Prostate gland (tissue), 2 donors: Measurements from ENCODE around the gene RPS6KA2. TPM values are rescaled to one million over a fixed set of nuclear protein-coding genes. Genes with fewer than 3 reads are reported as not detected.

ENCODE experiments used
- DNase-seq: peaks from one replicate; pipeline ENCODE4 v3.0.0-alpha.2; 2019; ENCODE audit warnings: low spot score
- H3K27ac ChIP-seq, 2 donors: fragments of 200-600 bp; sonication (generic); 2 replicates each; pipeline ENCODE4 v1.5.1; 2017 to 2019
- H3K27me3 ChIP-seq: fragments of 200-600 bp; sonication (generic); replicated peaks from 2 replicates; pipeline ENCODE4 v1.5.1; 2019; ENCODE audit not compliant: insufficient read depth
- H3K36me3 ChIP-seq, 2 donors: fragments of 200-600 bp; sonication (generic); 1 replicate in 1 of 2; 2 replicates in 1 of 2; pipeline versions ENCODE4 v1.5.1 to v1.8.1; 2017 to 2019
- H3K4me1 ChIP-seq: fragments of 200-600 bp; sonication (generic); replicated peaks from 2 replicates; pipeline ENCODE4 v1.5.1; 2019
- H3K4me3 ChIP-seq, 2 donors: fragments of 200-600 bp; sonication (generic); 2 replicates each; pipeline ENCODE4 v1.5.1; 2017 to 2019
- H3K9me3 ChIP-seq: fragments of 200-600 bp; sonication (generic); 2 replicates; pipeline ENCODE4 v1.5.1; 2017
- POLR2A ChIP-seq: fragments of 450-650 bp; IDR thresholded peaks from one replicate; pipeline ENCODE4 v1.6.1; 2016; ENCODE audit warnings: antibody characterized with exemption, mild to moderate bottlenecking
- POLR2AphosphoS5 ChIP-seq: sonication (generic); formaldehyde crosslinking; IDR thresholded peaks from one replicate; pipeline ENCODE4 v1.6.1; 2017; ENCODE audit warnings: antibody characterized with exemption
- WGBS: methylation state at CpG from one replicate; pipeline ENCODE4 v1.1.5; 2018; 5-methylcytosine and 5-hydroxymethylcytosine counted together
- intact Hi-C: fragments of 100-400 bp; cut with DNase I; formaldehyde crosslinking; loops from one replicate; pipeline ENCODE4 v1.14.2; 2022
- total RNA-seq, 2 donors: library from RNA; depleted of rRNA; stranded (reverse); fragments of >200 nt; gene quantifications; one replicate each; pipeline ENCODE4 v1.1.0, GENCODE V29; 2016
- TF ChIP-seq, protein P1 (sequence below), 4 experiments: fragments of 200-600 bp in 2 of 4; fragments of 450-650 bp in 2 of 4; sonication (generic) in 2 of 4; IDR thresholded peaks; 1 replicate in 3 of 4; 2 replicates in 1 of 4; pipeline ENCODE4 v1.5.1; 2016 to 2019; ENCODE audit warnings: antibody characterized with exemption in 4 of 4, mild to moderate bottlenecking in 2 of 4, moderate library complexity in 2 of 4

Gene RPS6KA2
- total RNA-seq, 2 donors from 2014 or later = 32.2 to 44.3 TPM

DNA sequence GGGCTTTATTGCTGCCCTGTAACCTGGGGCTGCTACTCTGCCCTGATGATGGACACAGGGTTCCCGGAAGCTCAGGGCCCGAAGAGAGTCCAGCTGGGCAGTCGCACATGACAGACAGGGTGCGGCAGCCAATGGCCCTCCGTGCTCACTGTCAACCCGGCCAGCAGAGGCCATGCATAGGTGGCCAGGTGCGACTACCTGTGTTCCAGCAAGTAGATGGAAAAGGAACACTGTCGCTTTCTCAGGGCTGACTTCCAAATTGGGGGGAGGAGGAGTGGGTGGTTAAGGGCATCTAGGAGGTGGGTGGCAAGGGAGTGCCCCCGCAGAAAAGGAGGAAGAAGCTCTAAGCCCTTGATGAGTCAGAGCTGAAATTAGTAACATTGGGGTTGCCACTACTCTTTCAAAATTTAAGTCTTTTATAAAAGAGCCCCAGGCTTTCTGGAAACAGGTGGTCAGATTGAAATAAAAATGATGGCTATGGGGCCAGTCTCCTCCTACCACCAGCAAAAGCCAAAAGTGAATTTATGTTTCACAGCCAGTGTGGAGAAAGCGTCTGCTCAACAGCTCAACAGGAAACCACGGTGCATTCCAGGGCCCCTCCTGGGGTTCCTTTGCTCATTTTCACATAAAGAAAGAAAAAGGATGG is 38.2 kb downstream of the RPS6KA2 start:
- intact Hi-C loops = no loop called here
- Histone ChIP-seq H3K27me3 (no peaks in the 10 kb centered on the region), H3K27ac (no peak overlapping the region), H3K36me3 (no peaks in the 10 kb centered on the region), H3K4me3 (no peak overlapping the region), H3K4me1 (no peaks in the 10 kb centered on the region), H3K9me3 (no peaks in the 10 kb centered on the region)
- WGBS = 66% methylated on average over 11 of the region's 11 CpGs
- no peak for TF ChIP-seq POLR2AphosphoS5
- no peak for TF ChIP-seq POLR2A
- TF ChIP-seq, protein P1, sequence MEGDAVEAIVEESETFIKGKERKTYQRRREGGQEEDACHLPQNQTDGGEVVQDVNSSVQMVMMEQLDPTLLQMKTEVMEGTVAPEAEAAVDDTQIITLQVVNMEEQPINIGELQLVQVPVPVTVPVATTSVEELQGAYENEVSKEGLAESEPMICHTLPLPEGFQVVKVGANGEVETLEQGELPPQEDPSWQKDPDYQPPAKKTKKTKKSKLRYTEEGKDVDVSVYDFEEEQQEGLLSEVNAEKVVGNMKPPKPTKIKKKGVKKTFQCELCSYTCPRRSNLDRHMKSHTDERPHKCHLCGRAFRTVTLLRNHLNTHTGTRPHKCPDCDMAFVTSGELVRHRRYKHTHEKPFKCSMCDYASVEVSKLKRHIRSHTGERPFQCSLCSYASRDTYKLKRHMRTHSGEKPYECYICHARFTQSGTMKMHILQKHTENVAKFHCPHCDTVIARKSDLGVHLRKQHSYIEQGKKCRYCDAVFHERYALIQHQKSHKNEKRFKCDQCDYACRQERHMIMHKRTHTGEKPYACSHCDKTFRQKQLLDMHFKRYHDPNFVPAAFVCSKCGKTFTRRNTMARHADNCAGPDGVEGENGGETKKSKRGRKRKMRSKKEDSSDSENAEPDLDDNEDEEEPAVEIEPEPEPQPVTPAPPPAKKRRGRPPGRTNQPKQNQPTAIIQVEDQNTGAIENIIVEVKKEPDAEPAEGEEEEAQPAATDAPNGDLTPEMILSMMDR (IDR thresholded peaks at IDR 0.05) = no peak
- DNase-seq = no peak

DNA sequence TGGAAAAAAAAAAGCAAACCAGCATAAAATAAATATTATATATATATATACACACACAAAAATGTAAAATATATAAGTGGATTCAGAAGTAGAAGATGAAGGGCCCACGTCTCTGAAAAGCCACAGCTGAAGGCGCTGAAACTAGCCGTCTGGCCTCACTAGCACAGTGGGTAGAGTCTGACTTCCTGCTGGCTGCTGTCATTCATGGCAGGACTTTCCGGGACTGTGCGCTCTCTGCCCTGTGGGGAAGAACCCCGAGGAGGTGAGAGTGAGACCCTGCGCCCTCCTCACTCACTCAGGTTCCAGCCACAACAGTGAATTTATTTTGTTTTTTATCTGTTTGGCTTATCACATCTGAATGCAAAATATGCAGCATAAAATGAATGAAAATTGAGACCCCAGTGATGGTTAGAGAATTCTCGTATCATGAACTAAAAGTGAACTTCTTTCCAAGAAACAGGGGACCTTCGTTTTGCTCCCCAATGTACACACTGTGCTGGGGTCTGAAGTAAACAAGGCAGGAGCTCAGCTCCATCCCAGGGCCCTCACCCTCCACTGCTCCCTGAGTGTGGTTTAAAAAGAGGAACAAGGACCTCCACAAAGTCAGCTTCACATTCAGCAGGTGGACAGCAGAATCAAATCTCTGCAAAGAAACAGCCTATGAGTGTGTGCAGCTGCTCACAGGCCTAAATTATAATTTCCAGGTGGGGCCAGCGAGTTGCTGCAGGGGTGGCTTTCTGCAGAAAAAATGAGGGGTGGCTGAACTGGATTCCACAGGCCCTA is 39.2 kb downstream of the RPS6KA2 start:
- 77% methylated on average over 10 of the region's 10 CpGs for WGBS
- Histone ChIP-seq H3K9me3 (no peaks in the 10 kb centered on the region), H3K4me1 (no peaks in the 10 kb centered on the region), H3K27me3 (no peaks in the 10 kb centered on the region), H3K36me3 (no peaks in the 10 kb centered on the region), H3K4me3 (no peak overlapping the region), H3K27ac (no peak overlapping the region)
- TF ChIP-seq POLR2A (no peak), POLR2AphosphoS5 (no peak)
- TF ChIP-seq, protein P1 (IDR thresholded peaks at IDR 0.05) = no peak
- no peak for DNase-seq
- intact Hi-C loops = no loop called here

DNA sequence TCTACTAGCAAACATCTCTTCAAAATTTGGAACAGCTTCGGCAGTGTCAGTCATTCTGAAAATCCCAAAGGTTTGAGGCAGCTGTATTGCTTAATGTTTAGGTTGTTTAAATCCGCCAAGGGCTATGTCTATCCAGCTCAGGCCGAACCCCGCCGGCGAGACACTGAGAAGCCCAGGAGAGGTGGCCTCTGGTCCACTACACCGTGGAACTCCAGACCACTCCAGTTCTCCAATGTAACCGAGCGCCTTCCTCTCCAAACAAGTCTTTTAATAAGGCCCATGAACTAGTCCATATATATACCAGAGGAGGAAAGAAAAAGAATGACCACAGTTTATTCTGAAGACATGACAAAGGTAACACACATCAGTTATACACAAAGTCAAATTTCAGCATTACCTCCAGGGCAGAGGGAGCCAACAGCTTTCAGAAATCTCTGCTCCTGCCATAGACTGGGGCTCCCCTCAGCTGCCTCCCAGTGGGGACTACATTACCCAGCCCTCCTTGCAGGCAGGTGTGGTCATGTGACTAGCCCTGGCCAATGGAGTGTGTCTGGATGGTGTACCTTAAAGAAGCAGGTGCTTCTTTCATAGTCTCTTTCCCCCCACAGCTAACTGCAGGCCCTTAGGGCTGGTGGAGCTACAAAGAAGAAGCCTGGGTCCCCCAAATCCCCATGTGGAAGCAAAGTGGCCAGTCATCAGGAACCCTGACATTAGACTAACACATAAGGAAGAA is 40.5 kb downstream of the RPS6KA2 start, which contains the start of gene RAMACL:
Gene RAMACL (minus strand): TSS at position 255 of the 733 bp plus-strand sequence. CDS start 201 bp downstream, at position 54.
- WGBS = 99% methylated on average over 9 of the region's 9 CpGs
- Histone ChIP-seq H3K4me3 (no peak within 1 kb of the TSS), H3K27me3 (no peaks in the 10 kb centered on the region), H3K9me3 (no peaks in the 10 kb centered on the region), H3K27ac (no peak within 1 kb of the TSS), H3K4me1 (no peaks in the 10 kb centered on the region), H3K36me3 (no peaks in the 10 kb centered on the region)
- DNase-seq = no peak
- intact Hi-C loops = no loop called here
- TF ChIP-seq POLR2AphosphoS5 (no peak), POLR2A (no peak)
- TF ChIP-seq, protein P1 (IDR thresholded peaks at IDR 0.05) = no peak

DNA sequence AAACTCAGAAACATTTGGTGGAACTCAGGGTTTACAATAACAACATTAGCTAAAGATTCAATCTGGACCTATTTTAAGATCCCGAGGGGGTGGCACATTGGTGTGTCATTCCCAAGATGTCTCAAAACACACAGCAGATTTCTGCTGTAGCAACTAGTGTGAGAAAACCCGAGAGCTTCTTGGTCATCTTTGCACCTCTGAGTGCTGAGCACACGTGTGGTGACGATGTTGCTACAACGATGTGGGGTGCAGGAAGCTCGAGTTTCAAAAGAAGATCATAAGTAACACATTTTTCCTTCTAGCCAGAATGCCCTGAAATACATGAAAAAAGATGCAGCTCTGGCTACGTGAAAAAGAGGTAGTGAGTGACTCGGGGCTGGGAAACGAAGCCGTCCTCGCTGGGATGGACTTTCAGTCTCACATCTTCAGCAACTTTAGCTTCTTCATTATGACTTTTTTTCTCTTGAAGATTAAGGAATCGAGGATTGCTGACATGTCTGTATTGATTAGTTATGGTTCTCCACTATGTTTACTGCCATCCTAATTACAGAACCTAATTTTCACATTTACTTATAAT is 42.1 kb downstream of the RPS6KA2 start:
- Histone ChIP-seq H3K27ac (no peak overlapping the region), H3K4me1 (no peaks in the 10 kb centered on the region), H3K36me3 (no peaks in the 10 kb centered on the region), H3K9me3 (no peaks in the 10 kb centered on the region), H3K4me3 (no peak overlapping the region), H3K27me3 (no peaks in the 10 kb centered on the region)
- intact Hi-C loops = no loop called here
- no peak for TF ChIP-seq POLR2A
- TF ChIP-seq, protein P1 (IDR thresholded peaks at IDR 0.05) = no peak
- 85% methylated on average over 12 of the region's 12 CpGs for WGBS
- DNase-seq = no peak
